ENCODE measurements around the gene OGA. TPM values are rescaled to one million over a fixed set of nuclear protein-coding genes. Genes with fewer than 3 reads are reported as not detected.
A peak's percentile ranks its signal among the peaks of the same experiment; 100 is the strongest.

OGA gene
- total and polyA plus RNA-seq, 9 of the 15 experiments (the other 6 are each of a cell fraction or from before 2014, with no cell fraction given): 13.5 to 73.5 (median 59.5) TPM

- TF ChIP-seq ZNF445 (CRISPR knock-in tag; IDR thresholded peaks at IDR 0.05; ENCODE audit: low read depth) (no peak), BCOR (IDR thresholded peaks at IDR 0.05) (no peak; the same call in 1 of the 2 replicates), NONO (IDR thresholded peaks at IDR 0.05; ENCODE audit: low read depth in 2 of 2, low read length in 1 of 2) (no peak), TBP (optimal IDR thresholded peaks at IDR 0.05; ENCODE audit: low read depth, low read length) (no peak), ZNF239 (CRISPR knock-in tag; IDR thresholded peaks at IDR 0.05) (no peak), VEZF1 (CRISPR knock-in tag; IDR thresholded peaks at IDR 0.05) (peak; percentile 28; the same call in 1 of the 2 replicates), POLR2AphosphoS2 (IDR thresholded peaks at IDR 0.05; ENCODE audit: low read length) (no peak), POLR2AphosphoS5 (IDR thresholded peaks at IDR 0.05; ENCODE audit: control insufficient read depth, insufficient read depth, low read depth, low read length) (peak; percentile 61; the same call in 1 of the 2 replicates), TEAD4 (IDR thresholded peaks at IDR 0.05; ENCODE audit: low read length) (peak; percentile 86), TEAD4 (CRISPR knock-in tag; IDR thresholded peaks at IDR 0.05; ENCODE audit: borderline replicate concordance) (no peak), GTF3C2 (IDR thresholded peaks at IDR 0.05; ENCODE audit: borderline replicate concordance, extremely low read depth, insufficient read length) (no peak), MEF2D (tag; conservative IDR thresholded peaks at IDR 0.05; ENCODE audit: low read depth) (no peak), HCFC1 (IDR thresholded peaks at IDR 0.05; ENCODE audit: low read depth, low read length) (no peak), TRIM28 (IDR thresholded peaks at IDR 0.05) (no peak), ZNF12 (CRISPR knock-in tag; IDR thresholded peaks at IDR 0.05) (no peak), ATF7 (IDR thresholded peaks at IDR 0.05) (peak; percentile 59), YY1 (IDR thresholded peaks at IDR 0.05; ENCODE audit: borderline replicate concordance in 1 of 3, control insufficient read depth in 1 of 3, extremely low read depth in 1 of 3, insufficient read depth in 3 of 3, insufficient read length in 1 of 3, insufficient replicate concordance in 2 of 3, low read depth in 1 of 3, low read length in 2 of 3) (no peak), SNIP1 (IDR thresholded peaks at IDR 0.05; ENCODE audit: low read depth) (no peak)
- TF ChIP-seq, protein P1, sequence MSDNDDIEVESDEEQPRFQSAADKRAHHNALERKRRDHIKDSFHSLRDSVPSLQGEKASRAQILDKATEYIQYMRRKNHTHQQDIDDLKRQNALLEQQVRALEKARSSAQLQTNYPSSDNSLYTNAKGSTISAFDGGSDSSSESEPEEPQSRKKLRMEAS (CRISPR knock-in tag; IDR thresholded peaks at IDR 0.05): no peak; the same call in 1 of the 2 replicates
- TF ChIP-seq, protein P2, sequence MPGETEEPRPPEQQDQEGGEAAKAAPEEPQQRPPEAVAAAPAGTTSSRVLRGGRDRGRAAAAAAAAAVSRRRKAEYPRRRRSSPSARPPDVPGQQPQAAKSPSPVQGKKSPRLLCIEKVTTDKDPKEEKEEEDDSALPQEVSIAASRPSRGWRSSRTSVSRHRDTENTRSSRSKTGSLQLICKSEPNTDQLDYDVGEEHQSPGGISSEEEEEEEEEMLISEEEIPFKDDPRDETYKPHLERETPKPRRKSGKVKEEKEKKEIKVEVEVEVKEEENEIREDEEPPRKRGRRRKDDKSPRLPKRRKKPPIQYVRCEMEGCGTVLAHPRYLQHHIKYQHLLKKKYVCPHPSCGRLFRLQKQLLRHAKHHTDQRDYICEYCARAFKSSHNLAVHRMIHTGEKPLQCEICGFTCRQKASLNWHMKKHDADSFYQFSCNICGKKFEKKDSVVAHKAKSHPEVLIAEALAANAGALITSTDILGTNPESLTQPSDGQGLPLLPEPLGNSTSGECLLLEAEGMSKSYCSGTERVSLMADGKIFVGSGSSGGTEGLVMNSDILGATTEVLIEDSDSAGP (CRISPR knock-in tag; IDR thresholded peaks at IDR 0.05): no peak
- TF ChIP-seq, protein P3, sequence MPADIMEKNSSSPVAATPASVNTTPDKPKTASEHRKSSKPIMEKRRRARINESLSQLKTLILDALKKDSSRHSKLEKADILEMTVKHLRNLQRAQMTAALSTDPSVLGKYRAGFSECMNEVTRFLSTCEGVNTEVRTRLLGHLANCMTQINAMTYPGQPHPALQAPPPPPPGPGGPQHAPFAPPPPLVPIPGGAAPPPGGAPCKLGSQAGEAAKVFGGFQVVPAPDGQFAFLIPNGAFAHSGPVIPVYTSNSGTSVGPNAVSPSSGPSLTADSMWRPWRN (IDR thresholded peaks at IDR 0.05; ENCODE audit: low read depth): no peak
Observed at GRCh38 chr10:101824736-101825135, 6.5 kb upstream of the OGA start (continued).

Data from K562 (cell line).